HL-60/S4 treated with retinoic acid at 250 ng/mL for 4 days and 3 days (cell line): Measurements from ENCODE around the gene UBAP1.
"Not testable (repeated sequence)": the region's sequence is repeated elsewhere in the genome, so short reads cannot be mapped to it uniquely, and the experiment has no call there.

ENCODE experiments used
- in situ Hi-C: fragments of 300-500 bp; cut with MboI; formaldehyde crosslinking; loops from 2 replicates; pipeline ENCODE4 v1.7.0; 2022; ENCODE audit warnings: low sequenced_read_pairs

The UBAP1 gene

GRCh38 chr9:34179213-34180136 is 632 bp downstream of the UBAP1 start:
- in situ Hi-C loops: no loop called here

- in situ Hi-C loops: no loop called here
Observed at GRCh38 chr9:34185778-34186551, 7.1 kb downstream of the UBAP1 start.

- in situ Hi-C loops: no loop called here
Observed at GRCh38 chr9:34187891-34188240, 9.0 kb downstream of the UBAP1 start.

GRCh38 chr9:34190996-34191892 is 12.4 kb downstream of the UBAP1 start:
- in situ Hi-C loops: no loop called here

- in situ Hi-C loops: no loop called here
Observed at GRCh38 chr9:34195143-34195542, 16.3 kb downstream of the UBAP1 start.

- in situ Hi-C loops: not testable (repeated sequence)
Observed at GRCh38 chr9:34197286-34197685, 18.4 kb downstream of the UBAP1 start.

- in situ Hi-C loops: no loop called here
Observed at GRCh38 chr9:34197756-34198711, 19.2 kb downstream of the UBAP1 start.

GRCh38 chr9:34200092-34200491 is 21.2 kb downstream of the UBAP1 start:
- in situ Hi-C loops: no loop called here

GRCh38 chr9:34203275-34203991 is 24.6 kb downstream of the UBAP1 start:
- in situ Hi-C loops: no loop called here

GRCh38 chr9:34203992-34204635 is 25.3 kb downstream of the UBAP1 start:
- in situ Hi-C loops: no loop called here

- in situ Hi-C loops: no loop called here
Observed at GRCh38 chr9:34205102-34205501, 26.3 kb downstream of the UBAP1 start.

- in situ Hi-C loops: no loop called here
Observed at GRCh38 chr9:34206561-34206960, 27.7 kb downstream of the UBAP1 start.

- in situ Hi-C loops: no loop called here
Observed at GRCh38 chr9:34211395-34211794, 32.6 kb downstream of the UBAP1 start.

- in situ Hi-C loops: not testable (repeated sequence)
Observed at GRCh38 chr9:34214354-34215000, 35.6 kb downstream of the UBAP1 start.

GRCh38 chr9:34216325-34216724 is 37.5 kb downstream of the UBAP1 start:
- in situ Hi-C loops: no loop called here

GRCh38 chr9:34217015-34217414 is 38.2 kb downstream of the UBAP1 start:
- in situ Hi-C loops: not testable (repeated sequence)

- in situ Hi-C loops: no loop called here
Observed at GRCh38 chr9:34218446-34218845, 39.6 kb downstream of the UBAP1 start.

- in situ Hi-C loops: no loop called here
Observed at GRCh38 chr9:34219421-34219820, 40.6 kb downstream of the UBAP1 start.
